Measurements from ENCODE around the gene DPP6.

DPP6 gene

GRCh38 chr7:154765118-154765517, 712.9 kb downstream of the DPP6 start:
- H3K27ac ChIP-seq, result no peak overlapping the region
- no peak for TF ChIP-seq CTCF (conservative IDR thresholded peaks at IDR 0.05)

GRCh38 chr7:154767142-154767541, 714.9 kb downstream of the DPP6 start:
- no peak for TF ChIP-seq CTCF (conservative IDR thresholded peaks at IDR 0.05)

GRCh38 chr7:154767821-154768415, 715.7 kb downstream of the DPP6 start:
- H3K27ac ChIP-seq, result no peak overlapping the region
- no peak for TF ChIP-seq CTCF (conservative IDR thresholded peaks at IDR 0.05)

More at GRCh38 chr7:154767142-154767541, 714.9 kb downstream of the DPP6 start:
- H3K27ac ChIP-seq, result no peak overlapping the region

- no peak overlapping the region for H3K27ac ChIP-seq
- TF ChIP-seq CTCF (conservative IDR thresholded peaks at IDR 0.05), result no peak
These were observed 716.8 kb downstream of the DPP6 start for GRCh38 chr7:154769001-154769400.

- TF ChIP-seq CTCF (conservative IDR thresholded peaks at IDR 0.05), result no peak
- no peak overlapping the region for H3K27ac ChIP-seq
These were observed 717.3 kb downstream of the DPP6 start for GRCh38 chr7:154769527-154769926.

GRCh38 chr7:154770361-154770760, 718.2 kb downstream of the DPP6 start:
- no peak for TF ChIP-seq CTCF (conservative IDR thresholded peaks at IDR 0.05)
- H3K27ac ChIP-seq, result no peak overlapping the region

- TF ChIP-seq CTCF (conservative IDR thresholded peaks at IDR 0.05), result no peak
- H3K27ac ChIP-seq, result no peak overlapping the region
These were observed 718.8 kb downstream of the DPP6 start for GRCh38 chr7:154770962-154771361.

All from VCaP (cell line).